Measurements from ENCODE around the gene PTGDR. TPM values are rescaled to one million over a fixed set of nuclear protein-coding genes. Genes with fewer than 3 reads are reported as not detected.

Gene PTGDR
- total RNA-seq, 1 donor from 2014 or later = not detected

DNA sequence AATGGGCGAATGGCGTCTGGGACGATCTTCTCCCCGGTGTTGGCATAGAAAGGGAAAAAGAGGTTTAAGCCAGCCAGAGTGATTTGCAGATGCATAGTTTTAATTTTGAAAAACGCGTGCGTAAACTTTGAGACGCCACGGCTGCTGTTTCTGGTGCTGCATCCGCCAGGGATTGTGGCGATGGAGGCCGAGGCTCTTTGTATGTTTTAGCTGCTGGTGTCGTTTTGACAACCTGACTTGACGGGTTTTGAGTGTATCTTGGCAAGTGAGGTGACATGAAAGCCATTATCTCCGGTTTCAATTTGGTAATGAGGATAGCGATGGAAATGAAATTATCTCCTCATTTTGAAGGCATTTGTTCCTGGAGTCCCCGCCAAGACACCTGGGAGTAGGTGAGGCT is 1.6 kb downstream of the PTGDR start:
- Histone ChIP-seq H3K4me2 (ENCODE audit: low read length) (peak overlapping the region; percentile 84), H3K27me3 (ENCODE audit: insufficient read depth, low read length) (peaks cover 28% of the 10 kb centered on the region), H3K4me3 (ENCODE audit: insufficient read depth, low read depth, low read length) (peak overlapping the region; percentile 50), H3K27ac (ENCODE audit: low read depth, low read length) (no peak overlapping the region), H3K9ac (ENCODE audit: low read length) (no peak overlapping the region), H3K4me1 (ENCODE audit: insufficient read depth, low read length) (peaks cover 19% of the 10 kb centered on the region), H3K79me2 (ENCODE audit: insufficient read depth, low read length) (no peaks in the 10 kb centered on the region), H2AFZ (ENCODE audit: low read depth, low read length) (no peak overlapping the region), H3K9me3 (ENCODE audit: insufficient read depth, low read depth, low read length) (no peaks in the 10 kb centered on the region), H4K20me1 (ENCODE audit: insufficient read depth, low read length) (no peaks in the 10 kb centered on the region), H3K36me3 (ENCODE audit: insufficient read depth, low read length) (no peaks in the 10 kb centered on the region)
- Mint-ChIP-seq H3K27me3 (ENCODE audit: low read depth, unreplicated experiment) (peaks cover 73% of the 10 kb centered on the region), H3K27ac (ENCODE audit: unreplicated experiment) (no peak overlapping the region), H3K4me1 (ENCODE audit: low read depth, unreplicated experiment) (no peaks in the 10 kb centered on the region), H3K9me3 (ENCODE audit: unreplicated experiment) (peaks cover 3% of the 10 kb centered on the region), H3K4me3 (ENCODE audit: unreplicated experiment) (no peak overlapping the region), H3K36me3 (ENCODE audit: low read depth, unreplicated experiment) (no peaks in the 10 kb centered on the region)
- no peak for TF ChIP-seq EZH2 (IDR thresholded peaks at IDR 0.05; ENCODE audit: insufficient read depth, low read length)
- TF ChIP-seq, protein P1, sequence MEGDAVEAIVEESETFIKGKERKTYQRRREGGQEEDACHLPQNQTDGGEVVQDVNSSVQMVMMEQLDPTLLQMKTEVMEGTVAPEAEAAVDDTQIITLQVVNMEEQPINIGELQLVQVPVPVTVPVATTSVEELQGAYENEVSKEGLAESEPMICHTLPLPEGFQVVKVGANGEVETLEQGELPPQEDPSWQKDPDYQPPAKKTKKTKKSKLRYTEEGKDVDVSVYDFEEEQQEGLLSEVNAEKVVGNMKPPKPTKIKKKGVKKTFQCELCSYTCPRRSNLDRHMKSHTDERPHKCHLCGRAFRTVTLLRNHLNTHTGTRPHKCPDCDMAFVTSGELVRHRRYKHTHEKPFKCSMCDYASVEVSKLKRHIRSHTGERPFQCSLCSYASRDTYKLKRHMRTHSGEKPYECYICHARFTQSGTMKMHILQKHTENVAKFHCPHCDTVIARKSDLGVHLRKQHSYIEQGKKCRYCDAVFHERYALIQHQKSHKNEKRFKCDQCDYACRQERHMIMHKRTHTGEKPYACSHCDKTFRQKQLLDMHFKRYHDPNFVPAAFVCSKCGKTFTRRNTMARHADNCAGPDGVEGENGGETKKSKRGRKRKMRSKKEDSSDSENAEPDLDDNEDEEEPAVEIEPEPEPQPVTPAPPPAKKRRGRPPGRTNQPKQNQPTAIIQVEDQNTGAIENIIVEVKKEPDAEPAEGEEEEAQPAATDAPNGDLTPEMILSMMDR (IDR thresholded peaks at IDR 0.05; ENCODE audit: insufficient read depth, low read depth, low read length) = no peak
- FAIRE-seq (no peak), DNase-seq (ENCODE audit: low read depth) (no peak)

GRCh38 chr14:52269982-52270381 is 2.5 kb downstream of the PTGDR start:
- Histone ChIP-seq H3K36me3 (ENCODE audit: insufficient read depth, low read length) (no peaks in the 10 kb centered on the region), H3K27ac (ENCODE audit: low read depth, low read length) (no peak overlapping the region), H3K4me1 (ENCODE audit: insufficient read depth, low read length) (peaks cover 19% of the 10 kb centered on the region), H4K20me1 (ENCODE audit: insufficient read depth, low read length) (no peaks in the 10 kb centered on the region), H3K27me3 (ENCODE audit: insufficient read depth, low read length) (peaks cover 28% of the 10 kb centered on the region), H3K4me2 (ENCODE audit: low read length) (no peak overlapping the region), H3K9me3 (ENCODE audit: insufficient read depth, low read depth, low read length) (no peaks in the 10 kb centered on the region), H3K9ac (ENCODE audit: low read length) (no peak overlapping the region), H2AFZ (ENCODE audit: low read depth, low read length) (no peak overlapping the region), H3K4me3 (ENCODE audit: insufficient read depth, low read depth, low read length) (no peak overlapping the region), H3K79me2 (ENCODE audit: insufficient read depth, low read length) (no peaks in the 10 kb centered on the region)
- H3K27ac Mint-ChIP-seq (ENCODE audit: unreplicated experiment) = no peak overlapping the region
- no peak overlapping the region for H3K4me3 Mint-ChIP-seq (ENCODE audit: unreplicated experiment)
- DNase-seq (ENCODE audit: low read depth) (no peak), FAIRE-seq (no peak)
- no peaks in the 10 kb centered on the region for H3K36me3 Mint-ChIP-seq (ENCODE audit: low read depth, unreplicated experiment)
- TF ChIP-seq EZH2 (IDR thresholded peaks at IDR 0.05; ENCODE audit: insufficient read depth, low read length) = no peak
- peaks cover 3% of the 10 kb centered on the region for H3K9me3 Mint-ChIP-seq (ENCODE audit: unreplicated experiment)
- H3K27me3 Mint-ChIP-seq (ENCODE audit: low read depth, unreplicated experiment) = peaks cover 69% of the 10 kb centered on the region
- no peaks in the 10 kb centered on the region for H3K4me1 Mint-ChIP-seq (ENCODE audit: low read depth, unreplicated experiment)

GRCh38 chr14:52271538-52271937 is 4.0 kb downstream of the PTGDR start:
- Mint-ChIP-seq H3K4me1 (ENCODE audit: low read depth, unreplicated experiment) (no peaks in the 10 kb centered on the region), H3K9me3 (ENCODE audit: unreplicated experiment) (peaks cover 2% of the 10 kb centered on the region), H3K4me3 (ENCODE audit: unreplicated experiment) (no peak overlapping the region), H3K27me3 (ENCODE audit: low read depth, unreplicated experiment) (peaks cover 58% of the 10 kb centered on the region), H3K36me3 (ENCODE audit: low read depth, unreplicated experiment) (no peaks in the 10 kb centered on the region), H3K27ac (ENCODE audit: unreplicated experiment) (no peak overlapping the region)
- no peak overlapping the region for H3K4me3 ChIP-seq (ENCODE audit: insufficient read depth, low read depth, low read length)
- H3K9me3 ChIP-seq (ENCODE audit: insufficient read depth, low read depth, low read length) = no peaks in the 10 kb centered on the region
- no peak for DNase-seq (ENCODE audit: low read depth)
- no peaks in the 10 kb centered on the region for H3K79me2 ChIP-seq (ENCODE audit: insufficient read depth, low read length)
- H3K9ac ChIP-seq (ENCODE audit: low read length) = no peak overlapping the region
- H3K27me3 ChIP-seq (ENCODE audit: insufficient read depth, low read length) = peaks cover 28% of the 10 kb centered on the region
- peaks cover 13% of the 10 kb centered on the region for H3K4me1 ChIP-seq (ENCODE audit: insufficient read depth, low read length)
- H3K4me2 ChIP-seq (ENCODE audit: low read length) = no peak overlapping the region
- no peak for TF ChIP-seq EZH2 (IDR thresholded peaks at IDR 0.05; ENCODE audit: insufficient read depth, low read length)
- TF ChIP-seq, protein P1 (IDR thresholded peaks at IDR 0.05; ENCODE audit: insufficient read depth, low read depth, low read length) = no peak
- no peak overlapping the region for H2AFZ ChIP-seq (ENCODE audit: low read depth, low read length)
- no peak for FAIRE-seq
- H3K36me3 ChIP-seq (ENCODE audit: insufficient read depth, low read length) = no peaks in the 10 kb centered on the region
- H3K27ac ChIP-seq (ENCODE audit: low read depth, low read length) = no peak overlapping the region
- no peaks in the 10 kb centered on the region for H4K20me1 ChIP-seq (ENCODE audit: insufficient read depth, low read length)
